CD4-positive, alpha-beta T cell (primary cell): Measurements from ENCODE around the gene DFFB. TPM values are rescaled to one million over a fixed set of nuclear protein-coding genes. Genes with fewer than 3 reads are reported as not detected.

Source experiments
- ATAC-seq: fragments of 200-7000 bp; cut with Tn5 transposase; one replicate; pipeline ENCODE4 v1.10.0; 2022; ENCODE audit warnings: mild to moderate bottlenecking; ENCODE audit not compliant: poor library complexity
- CTCF ChIA-PET: fragments of 350-600 bp; sonication (Branson Sonifier 250); formaldehyde crosslinking; loops from one replicate; lab custom pipeline; 2021; ENCODE audit warnings: antibody characterized with exemption, inconsistent platforms; lab: Charles Lee
- POLR2A ChIA-PET: fragments of 350-600 bp; sonication (Branson Sonifier 250); formaldehyde crosslinking; loops from one replicate; lab custom pipeline; 2021; ENCODE audit warnings: antibody characterized with exemption, inconsistent platforms; lab: Charles Lee
- DNase-seq, 14 experiments: peaks; one replicate each; pipeline ENCODE4 v3.0.0-alpha.2; 2013 to 2020; ENCODE audit warnings: mixed read lengths in 2 of 14
- H3K27ac ChIP-seq, 2 donors: one replicate each; pipeline versions ENCODE4 v1.5.1 to v1.7.0; 2013; ENCODE audit warnings: low read length in 2 of 2, low read depth in 1 of 2, mild to moderate bottlenecking in 1 of 2
- H3K27me3 ChIP-seq, 2 experiments: 1 replicate in 1 of 2; 2 replicates in 1 of 2; pipeline versions ENCODE4 v1.6.1 to v1.7.0; 2013; ENCODE audit warnings: low read length in 2 of 2, control low read depth in 1 of 2, mild to moderate bottlenecking in 1 of 2, moderate library complexity in 1 of 2; ENCODE audit not compliant: insufficient read depth in 2 of 2, control insufficient read depth in 1 of 2
- H3K36me3 ChIP-seq: one replicate; pipeline ENCODE4 v1.6.1; 2013; ENCODE audit warnings: low read length, control low read depth; ENCODE audit not compliant: insufficient read depth
- H3K4me1 ChIP-seq: one replicate; pipeline ENCODE4 v1.6.1; 2013; ENCODE audit warnings: low read length, control low read depth; ENCODE audit not compliant: insufficient read depth
- H3K4me3 ChIP-seq: one replicate; pipeline ENCODE4 v1.5.1; 2013; ENCODE audit warnings: mild to moderate bottlenecking, low read length, moderate library complexity
- H3K9me3 ChIP-seq, 2 experiments: 1 replicate in 1 of 2; 2 replicates in 1 of 2; pipeline versions ENCODE4 v1.6.1 to v1.7.0; 2013; ENCODE audit warnings: low read length in 2 of 2, mild to moderate bottlenecking in 2 of 2, control low read depth in 1 of 2, moderate library complexity in 1 of 2; ENCODE audit not compliant: control insufficient read depth in 1 of 2, insufficient read depth in 1 of 2
- H3K27ac Mint-ChIP-seq: one replicate; pipeline ENCODE4 v1.8.0; 2020; ENCODE audit warnings: mixed read lengths
- H3K27me3 Mint-ChIP-seq: one replicate; pipeline ENCODE4 v1.8.0; 2021; ENCODE audit warnings: mixed read lengths
- H3K36me3 Mint-ChIP-seq: one replicate; pipeline ENCODE4 v1.8.0; 2021; ENCODE audit warnings: low read depth, mixed read lengths
- H3K4me1 Mint-ChIP-seq: one replicate; pipeline ENCODE4 v1.8.0; 2021; ENCODE audit warnings: low read depth, mixed read lengths
- H3K4me3 Mint-ChIP-seq: one replicate; pipeline ENCODE4 v1.8.0; 2020; ENCODE audit warnings: mild to moderate bottlenecking, mixed read lengths
- H3K9me3 Mint-ChIP-seq: one replicate; pipeline ENCODE4 v1.8.0; 2020; ENCODE audit warnings: mixed read lengths
- intact Hi-C, 2 experiments: fragments of 100-400 bp; cut with DNase I in 1 of 2; cut with micrococcal nuclease in 1 of 2; formaldehyde crosslinking; loops; one replicate each; pipeline versions ENCODE4 v1.15.1 to v1.9.0; 2023 to 2025; cut with DNase I, micrococcal nuclease
- total RNA-seq, 174 experiments: library from RNA in 2 of 174; stranded (reverse) in 2 of 174; gene quantifications; one replicate each; pipeline ENCODE4 v1.2.3 and lab custom pipeline; 2021 to 2026
- TF ChIP-seq, protein P1 (sequence below): fragments of 200-600 bp; IDR thresholded peaks from one replicate; pipeline ENCODE4 v1.8.0; 2022; ENCODE audit warnings: antibody characterized with exemption, mild to moderate bottlenecking

DFFB gene
- total RNA-seq, 2 experiments from 2014 or later = 6.7 to 6.8 TPM

DNA sequence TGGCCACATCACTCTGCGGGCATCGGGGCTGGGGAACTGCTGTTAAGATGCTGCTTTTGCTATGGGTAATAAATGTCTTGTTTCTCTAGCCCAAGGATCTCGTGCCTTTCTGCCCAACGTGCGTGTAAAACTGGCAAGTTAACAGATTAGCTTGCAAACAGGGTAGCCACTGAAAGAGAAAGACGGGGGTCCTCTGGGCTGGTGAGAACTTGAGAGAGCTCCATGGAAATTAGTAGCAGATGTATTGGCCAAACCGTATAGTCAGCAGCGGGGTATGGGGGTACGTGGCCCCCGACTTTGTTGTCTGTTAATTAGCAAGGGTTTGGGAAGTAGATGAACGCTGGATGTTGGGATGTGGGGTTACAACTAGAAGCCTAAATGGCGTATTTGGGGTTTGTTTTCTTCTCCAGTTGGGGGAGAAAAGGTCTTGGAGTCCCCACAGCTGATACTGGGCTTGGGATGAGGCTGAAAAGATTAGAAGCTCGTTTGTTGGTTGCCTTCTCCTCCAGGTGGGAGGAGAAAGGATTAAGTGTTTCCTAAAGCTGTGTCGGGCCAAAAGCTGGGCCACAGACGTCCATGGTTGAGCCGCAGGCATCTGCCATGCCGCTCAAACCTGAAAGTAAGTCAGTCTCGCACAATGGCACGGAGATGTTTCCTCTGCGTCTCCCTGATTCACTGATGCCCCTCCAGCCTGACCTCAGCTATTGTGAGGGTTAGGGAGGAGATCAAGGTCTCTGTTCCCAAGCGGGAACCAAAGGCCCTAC lies 75.1 kb downstream of the DFFB start:
- Mint-ChIP-seq H3K36me3 (no peaks in the 10 kb centered on the region), H3K4me3 (no peak overlapping the region), H3K9me3 (no peaks in the 10 kb centered on the region), H3K27me3 (peaks cover 7% of the 10 kb centered on the region), H3K4me1 (no peaks in the 10 kb centered on the region), H3K27ac (no peak overlapping the region)
- no peaks in the 10 kb centered on the region for H3K4me1 ChIP-seq
- TF ChIP-seq, protein P1, sequence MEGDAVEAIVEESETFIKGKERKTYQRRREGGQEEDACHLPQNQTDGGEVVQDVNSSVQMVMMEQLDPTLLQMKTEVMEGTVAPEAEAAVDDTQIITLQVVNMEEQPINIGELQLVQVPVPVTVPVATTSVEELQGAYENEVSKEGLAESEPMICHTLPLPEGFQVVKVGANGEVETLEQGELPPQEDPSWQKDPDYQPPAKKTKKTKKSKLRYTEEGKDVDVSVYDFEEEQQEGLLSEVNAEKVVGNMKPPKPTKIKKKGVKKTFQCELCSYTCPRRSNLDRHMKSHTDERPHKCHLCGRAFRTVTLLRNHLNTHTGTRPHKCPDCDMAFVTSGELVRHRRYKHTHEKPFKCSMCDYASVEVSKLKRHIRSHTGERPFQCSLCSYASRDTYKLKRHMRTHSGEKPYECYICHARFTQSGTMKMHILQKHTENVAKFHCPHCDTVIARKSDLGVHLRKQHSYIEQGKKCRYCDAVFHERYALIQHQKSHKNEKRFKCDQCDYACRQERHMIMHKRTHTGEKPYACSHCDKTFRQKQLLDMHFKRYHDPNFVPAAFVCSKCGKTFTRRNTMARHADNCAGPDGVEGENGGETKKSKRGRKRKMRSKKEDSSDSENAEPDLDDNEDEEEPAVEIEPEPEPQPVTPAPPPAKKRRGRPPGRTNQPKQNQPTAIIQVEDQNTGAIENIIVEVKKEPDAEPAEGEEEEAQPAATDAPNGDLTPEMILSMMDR = no peak
- no peak overlapping the region for H3K4me3 ChIP-seq
- intact Hi-C loops = no loop called here
- ATAC-seq = no peak
- ChIA-PET CTCF (no interaction called here), POLR2A (no interaction called here)
- H3K27ac ChIP-seq = no peak overlapping the region
- H3K36me3 ChIP-seq = no peaks in the 10 kb centered on the region
- H3K9me3 ChIP-seq = peaks cover 0 to 2% of the 10 kb centered on the region in 2 experiments
- DNase-seq = no peak
- H3K27me3 ChIP-seq = no peaks in the 10 kb centered on the region

Other genes with a start within 250 kb of the DFFB start
- gene MEGF6, start 246.0 kb upstream of the DFFB start, total RNA-seq = 10 to 100 TPM; 57.5 to 62.2 TPM
- 10 to 100 TPM; 46.5 to 48.3 TPM for gene TPRG1L, start 232.5 kb upstream of the DFFB start, total RNA-seq
- gene WRAP73, start 207.4 kb upstream of the DFFB start, total RNA-seq = 10 to 100 TPM; 22.3 to 22.7 TPM
- gene TP73, start 205.0 kb upstream of the DFFB start, total RNA-seq = not detected
- not detected for gene CCDC27, start 105.0 kb upstream of the DFFB start, total RNA-seq
- 1 to 10 TPM; 1.8 to 2.6 TPM for gene SMIM1, start 84.7 kb upstream of the DFFB start, total RNA-seq
- gene LRRC47, start 61.0 kb upstream of the DFFB start, total RNA-seq = 10 to 100 TPM; 30.1 to 32.0 TPM
- 10 to 100 TPM; 16.6 to 20.5 TPM for gene CEP104, start 265 bp upstream of the DFFB start, total RNA-seq
- 10 to 100 TPM; 16.8 to 18.5 TPM for gene C1orf174, start 42.8 kb downstream of the DFFB start, total RNA-seq